ENCODE data around the gene AGPAT2.
"Not testable (repeated sequence)": the region's sequence is repeated elsewhere in the genome, so short reads cannot be mapped to it uniquely, and the experiment has no call there.

The AGPAT2 gene

GRCh38 chr9:136720251-136720897, 33.1 kb upstream of the AGPAT2 start:
- no peak for DNase-seq

GRCh38 chr9:136719195-136719880, 32.1 kb upstream of the AGPAT2 start:
- no peak for DNase-seq

GRCh38 chr9:136718345-136719194, 31.3 kb upstream of the AGPAT2 start:
- DNase-seq = no peak

GRCh38 chr9:136717399-136717798, 30.1 kb upstream of the AGPAT2 start:
- DNase-seq = no peak

- no peak for DNase-seq
These were observed 27.6 kb upstream of the AGPAT2 start for GRCh38 chr9:136714893-136715274.

GRCh38 chr9:136714096-136714892, 27.0 kb upstream of the AGPAT2 start:
- no peak for DNase-seq

- DNase-seq = no peak
These were observed 26.3 kb upstream of the AGPAT2 start for GRCh38 chr9:136713550-136713949.

- DNase-seq = no peak
These were observed 25.7 kb upstream of the AGPAT2 start for GRCh38 chr9:136712690-136713544.

- no peak for DNase-seq
These were observed 24.8 kb upstream of the AGPAT2 start, which contains the start of gene DIPK1B for GRCh38 chr9:136711751-136712689. Gene DIPK1B (plus strand): TSS chr9:136712572. CDS start chr9:136712666, 94 bp downstream.

GRCh38 chr9:136711219-136711648, 24.0 kb upstream of the AGPAT2 start:
- not testable (repeated sequence) for DNase-seq

- no peak for DNase-seq
These were observed 23.3 kb upstream of the AGPAT2 start for GRCh38 chr9:136710543-136710942.

- DNase-seq = no peak
These were observed 22.3 kb upstream of the AGPAT2 start for GRCh38 chr9:136709454-136710109.

- no peak for DNase-seq
These were observed 20.7 kb upstream of the AGPAT2 start for GRCh38 chr9:136707849-136708517.

- DNase-seq = no peak
These were observed 19.8 kb upstream of the AGPAT2 start for GRCh38 chr9:136707011-136707410.

- DNase-seq = no peak
These were observed 18.3 kb upstream of the AGPAT2 start for GRCh38 chr9:136705564-136705963.

GRCh38 chr9:136704741-136705140, 17.5 kb upstream of the AGPAT2 start:
- not testable (repeated sequence) for DNase-seq

GRCh38 chr9:136703276-136703860, 16.1 kb upstream of the AGPAT2 start:
- DNase-seq = no peak

- DNase-seq = no peak
These were observed 14.4 kb upstream of the AGPAT2 start for GRCh38 chr9:136701668-136702053.

Measured in cerebellar nuclear complex (tissue), 1 donor.